Measurements from ENCODE around the gene NAA80.
"Not testable (repeated sequence)": the region's sequence is repeated elsewhere in the genome, so short reads cannot be mapped to it uniquely, and the experiment has no call there.

The NAA80 gene

DNA sequence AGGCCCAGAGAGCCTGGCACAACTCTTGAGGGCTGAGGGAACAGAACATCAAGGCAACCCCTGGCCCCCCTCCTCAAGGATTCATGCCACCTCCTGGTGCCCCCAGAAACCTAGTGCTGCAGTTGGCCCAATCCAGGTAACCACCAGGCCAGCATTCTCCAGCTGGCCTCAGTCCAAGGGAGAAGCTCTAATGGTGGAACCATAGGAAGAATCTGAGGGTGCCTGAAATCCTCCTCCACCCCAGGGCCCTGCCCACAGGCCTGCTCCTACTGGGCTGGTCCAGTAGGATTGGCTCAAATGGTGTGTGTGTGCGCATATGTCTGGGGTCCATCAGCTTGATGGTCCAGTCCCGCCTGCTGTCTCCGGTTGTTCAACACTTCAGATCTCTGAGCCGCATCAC, 15.6 kb upstream of the NAA80 start:
- no peak overlapping the region for H3K27ac ChIP-seq (ENCODE audit: low read depth in 2 of 2, low read length in 2 of 2)
- H3K4me1 ChIP-seq (ENCODE audit: control insufficient read depth in 2 of 2, insufficient read depth in 2 of 2, low read length in 2 of 2): peaks cover 36 to 39% of the 10 kb centered on the region in 2 donors
- peaks cover 2 to 8% of the 10 kb centered on the region in 2 donors for H3K36me3 ChIP-seq (ENCODE audit: control insufficient read depth in 2 of 2, insufficient read depth in 2 of 2, low read length in 2 of 2)
- H3K27me3 ChIP-seq (ENCODE audit: control insufficient read depth in 2 of 2, insufficient read depth in 2 of 2, low read length in 2 of 2): no peaks in the 10 kb centered on the region
- H3K9me3 ChIP-seq (ENCODE audit: control insufficient read depth in 2 of 2, low read length in 2 of 2): no peaks in the 10 kb centered on the region
- H3K4me3 ChIP-seq (ENCODE audit: low read length in 2 of 2): no peak overlapping the region
- H3K9ac ChIP-seq (ENCODE audit: low read depth in 1 of 2, low read length in 2 of 2): no peak overlapping the region

DNA sequence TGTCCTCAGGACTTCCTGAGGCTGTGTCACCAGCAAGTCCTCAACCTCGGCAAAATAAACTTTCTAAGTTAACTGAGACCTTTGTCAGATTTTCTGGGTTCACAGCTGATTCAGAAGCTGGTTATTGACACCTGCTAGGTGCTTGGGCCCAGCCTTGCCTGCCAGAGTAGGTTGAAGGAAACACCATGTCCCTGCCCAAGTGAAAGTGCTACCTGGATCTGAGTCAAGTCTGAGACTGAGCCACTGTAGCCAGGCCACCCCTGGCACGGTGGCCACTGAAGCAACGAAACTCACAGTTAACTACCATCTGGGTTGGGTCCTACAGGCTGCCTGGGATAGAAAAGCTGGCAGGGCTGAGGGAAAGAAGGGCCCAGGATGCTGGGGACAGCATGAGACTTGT, 15.1 kb upstream of the NAA80 start:
- Histone ChIP-seq H3K27me3 (ENCODE audit: control insufficient read depth in 2 of 2, insufficient read depth in 2 of 2, low read length in 2 of 2) (no peaks in the 10 kb centered on the region), H3K36me3 (ENCODE audit: control insufficient read depth in 2 of 2, insufficient read depth in 2 of 2, low read length in 2 of 2) (peaks cover 2 to 3% of the 10 kb centered on the region in 2 donors), H3K9me3 (ENCODE audit: control insufficient read depth in 2 of 2, low read length in 2 of 2) (no peaks in the 10 kb centered on the region), H3K9ac (ENCODE audit: low read depth in 1 of 2, low read length in 2 of 2) (no peak overlapping the region), H3K4me3 (ENCODE audit: low read length in 2 of 2) (no peak overlapping the region), H3K4me1 (ENCODE audit: control insufficient read depth in 2 of 2, insufficient read depth in 2 of 2, low read length in 2 of 2) (peaks cover 31 to 35% of the 10 kb centered on the region in 2 donors), H3K27ac (ENCODE audit: low read depth in 2 of 2, low read length in 2 of 2) (no peak overlapping the region)

DNA sequence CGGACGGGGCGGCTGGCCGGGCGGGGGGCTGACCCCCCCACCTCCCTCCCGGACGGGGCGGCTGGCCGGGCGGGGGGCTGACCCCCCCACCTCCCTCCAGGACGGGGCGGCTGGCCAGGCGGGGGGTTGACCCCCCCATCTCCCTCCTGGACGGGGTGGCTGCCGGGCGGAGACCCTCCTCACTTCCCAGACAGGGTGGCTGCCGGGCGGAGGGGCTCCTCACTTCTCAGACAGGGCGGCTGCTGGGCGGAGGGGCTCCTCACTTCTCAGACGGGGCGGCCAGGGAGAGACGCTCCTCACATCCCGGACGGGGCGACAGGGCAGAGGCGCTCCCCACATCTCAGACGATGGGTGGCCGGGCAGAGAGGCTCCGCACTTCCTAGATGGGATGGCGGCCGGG, 12.8 kb upstream of the NAA80 start:
- not testable (repeated sequence) for H3K36me3 ChIP-seq (ENCODE audit: control insufficient read depth in 2 of 2, insufficient read depth in 2 of 2, low read length in 2 of 2); H3K27ac ChIP-seq (ENCODE audit: low read depth in 2 of 2, low read length in 2 of 2); H3K4me3 ChIP-seq (ENCODE audit: low read length in 2 of 2); H3K27me3 ChIP-seq (ENCODE audit: control insufficient read depth in 2 of 2, insufficient read depth in 2 of 2, low read length in 2 of 2); H3K9ac ChIP-seq (ENCODE audit: low read depth in 1 of 2, low read length in 2 of 2); H3K9me3 ChIP-seq (ENCODE audit: control insufficient read depth in 2 of 2, low read length in 2 of 2)
- peaks cover 9 to 12% of the 10 kb centered on the region in 2 donors for H3K4me1 ChIP-seq (ENCODE audit: control insufficient read depth in 2 of 2, insufficient read depth in 2 of 2, low read length in 2 of 2)

DNA sequence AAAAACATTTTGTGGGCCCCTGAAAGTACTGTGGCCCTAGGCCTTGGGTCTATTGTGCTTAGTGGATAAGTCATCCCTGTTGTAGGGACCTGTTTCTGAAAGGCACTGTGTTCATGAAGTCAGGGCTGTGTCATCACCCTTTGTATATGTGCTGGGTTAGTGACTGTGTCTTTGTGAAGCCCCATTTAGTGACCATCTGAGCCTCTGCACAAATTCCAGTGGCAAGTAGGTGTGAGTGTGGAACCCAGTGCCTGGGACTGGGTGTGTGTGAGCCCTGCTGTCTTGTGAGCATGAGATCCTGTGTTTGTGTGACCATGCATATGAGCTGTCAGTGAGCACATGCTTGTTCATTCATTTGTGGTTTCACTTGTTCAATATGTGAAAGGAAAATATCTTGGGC, 5.4 kb upstream of the NAA80 start:
- H3K27me3 ChIP-seq (ENCODE audit: control insufficient read depth in 2 of 2, insufficient read depth in 2 of 2, low read length in 2 of 2): no peaks in the 10 kb centered on the region
- H3K9me3 ChIP-seq (ENCODE audit: control insufficient read depth in 2 of 2, low read length in 2 of 2): no peaks in the 10 kb centered on the region
- no peak overlapping the region for H3K27ac ChIP-seq (ENCODE audit: low read depth in 2 of 2, low read length in 2 of 2)
- H3K9ac ChIP-seq (ENCODE audit: low read depth in 1 of 2, low read length in 2 of 2): no peak overlapping the region
- H3K4me3 ChIP-seq (ENCODE audit: low read length in 2 of 2): no peak overlapping the region
- H3K4me1 ChIP-seq (ENCODE audit: control insufficient read depth in 2 of 2, insufficient read depth in 2 of 2, low read length in 2 of 2): peaks cover 16 to 21% of the 10 kb centered on the region in 2 donors
- no peaks in the 10 kb centered on the region for H3K36me3 ChIP-seq (ENCODE audit: control insufficient read depth in 2 of 2, insufficient read depth in 2 of 2, low read length in 2 of 2)

DNA sequence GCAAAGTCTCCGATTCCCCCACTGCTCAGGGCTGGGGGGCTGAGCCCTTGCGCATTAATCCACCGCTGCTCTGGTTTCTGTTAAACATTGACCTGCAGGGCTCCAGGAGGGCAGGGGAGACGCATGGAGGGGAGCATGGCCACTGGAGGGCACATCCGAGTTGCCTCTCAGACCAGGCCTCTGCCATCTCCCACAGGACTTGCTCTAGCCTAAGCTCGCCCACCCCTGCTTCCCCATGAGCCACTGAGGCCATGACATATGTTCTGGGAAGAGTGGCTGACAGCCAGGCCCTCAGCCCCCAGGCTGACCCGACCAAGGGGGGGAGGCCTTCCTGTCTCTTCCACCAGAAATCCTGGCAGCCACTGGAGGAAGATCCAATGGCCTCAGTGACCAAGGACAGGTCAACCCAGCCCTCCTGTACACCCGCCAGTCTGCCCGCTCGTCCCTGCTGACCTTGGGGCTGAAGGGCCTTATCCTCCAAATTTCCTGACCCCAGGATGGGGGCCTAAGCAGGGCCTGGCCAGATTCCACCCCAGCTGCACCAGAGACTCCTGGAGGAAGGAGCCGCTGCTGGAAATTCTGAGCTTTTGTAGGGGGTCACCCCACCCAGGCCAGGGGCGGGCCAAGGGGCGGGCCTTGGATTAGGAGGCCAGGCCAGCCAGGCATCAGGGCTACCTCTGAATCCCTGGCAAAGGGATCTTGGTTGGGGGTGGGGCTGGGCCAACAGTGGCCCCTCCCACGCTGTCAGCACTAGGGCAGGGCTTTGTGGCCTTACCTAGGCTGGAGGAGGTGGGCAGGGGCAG, 4.0 kb upstream of the NAA80 start, which contains the start of gene HYAL1:
HYAL1 (minus strand) TSS at position 562 of the 803 bp plus-strand sequence. CDS start 618 bp downstream, outside the sequence.
- Histone ChIP-seq H3K4me3 (ENCODE audit: low read length in 2 of 2) (no peak within 1 kb of the TSS), H3K27me3 (ENCODE audit: control insufficient read depth in 2 of 2, insufficient read depth in 2 of 2, low read length in 2 of 2) (no peaks in the 10 kb centered on the region), H3K36me3 (ENCODE audit: control insufficient read depth in 2 of 2, insufficient read depth in 2 of 2, low read length in 2 of 2) (no peaks in the 10 kb centered on the region), H3K4me1 (ENCODE audit: control insufficient read depth in 2 of 2, insufficient read depth in 2 of 2, low read length in 2 of 2) (peaks cover 25 to 31% of the 10 kb centered on the region in 2 donors), H3K9ac (ENCODE audit: low read depth in 1 of 2, low read length in 2 of 2) (peak within 1 kb of the TSS in 1 of 2 donors; percentile 61), H3K27ac (ENCODE audit: low read depth in 2 of 2, low read length in 2 of 2) (peak within 1 kb of the TSS; percentile 19 to 58), H3K9me3 (ENCODE audit: control insufficient read depth in 2 of 2, low read length in 2 of 2) (no peaks in the 10 kb centered on the region)

DNA sequence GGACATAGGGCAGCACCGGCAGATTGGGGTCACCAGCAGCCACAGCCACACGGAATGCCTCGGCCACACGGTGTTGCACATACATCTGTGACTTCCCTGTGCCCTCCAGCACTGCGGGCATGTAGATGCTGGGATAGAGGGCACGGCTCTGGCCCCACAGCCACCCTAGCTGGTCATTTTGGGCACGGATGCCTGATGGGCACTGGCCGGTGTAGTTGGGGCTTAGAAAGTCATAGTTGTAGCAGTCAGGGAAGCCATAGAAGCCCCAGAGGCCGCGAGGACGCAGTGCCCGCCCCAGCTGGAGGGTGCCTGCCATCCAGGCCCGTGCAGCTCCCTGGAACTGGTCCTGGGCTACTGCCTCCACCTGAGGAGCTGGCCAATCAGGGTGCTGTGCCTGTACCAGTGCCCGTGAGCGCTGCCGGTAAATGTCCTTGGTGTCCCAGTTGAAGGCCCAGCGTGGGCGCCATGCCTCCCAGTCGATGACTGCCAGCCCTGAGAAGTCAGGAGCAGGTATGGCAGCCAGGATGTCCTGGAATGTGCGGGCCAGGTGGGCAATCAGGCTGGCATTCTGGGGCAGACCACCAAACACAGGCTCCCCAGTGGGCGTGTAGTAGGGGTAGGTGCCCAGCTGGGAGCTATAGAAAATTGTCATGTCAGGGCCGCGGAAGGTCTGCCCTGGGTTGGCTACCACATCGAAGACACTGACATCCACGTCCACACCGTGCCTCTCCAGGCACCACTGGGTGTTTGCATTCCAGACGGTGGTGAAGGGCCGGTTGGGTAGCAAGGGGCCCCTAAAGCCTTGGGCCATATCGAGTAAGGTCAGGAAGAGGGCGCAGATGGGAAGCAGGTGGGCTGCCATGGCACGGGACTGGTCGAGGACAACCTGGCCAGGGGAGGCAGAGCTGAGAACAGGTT, 3.1 kb upstream of the NAA80 start:
- peak overlapping the region in 1 of 2 donors; percentile 19 for H3K27ac ChIP-seq (ENCODE audit: low read depth in 2 of 2, low read length in 2 of 2)
- H3K27me3 ChIP-seq (ENCODE audit: control insufficient read depth in 2 of 2, insufficient read depth in 2 of 2, low read length in 2 of 2): no peaks in the 10 kb centered on the region
- H3K9ac ChIP-seq (ENCODE audit: low read depth in 1 of 2, low read length in 2 of 2): no peak overlapping the region
- H3K4me3 ChIP-seq (ENCODE audit: low read length in 2 of 2): no peak overlapping the region
- no peaks in the 10 kb centered on the region for H3K36me3 ChIP-seq (ENCODE audit: control insufficient read depth in 2 of 2, insufficient read depth in 2 of 2, low read length in 2 of 2)
- H3K9me3 ChIP-seq (ENCODE audit: control insufficient read depth in 2 of 2, low read length in 2 of 2): no peaks in the 10 kb centered on the region
- H3K4me1 ChIP-seq (ENCODE audit: control insufficient read depth in 2 of 2, insufficient read depth in 2 of 2, low read length in 2 of 2): peaks cover 28 to 34% of the 10 kb centered on the region in 2 donors

DNA sequence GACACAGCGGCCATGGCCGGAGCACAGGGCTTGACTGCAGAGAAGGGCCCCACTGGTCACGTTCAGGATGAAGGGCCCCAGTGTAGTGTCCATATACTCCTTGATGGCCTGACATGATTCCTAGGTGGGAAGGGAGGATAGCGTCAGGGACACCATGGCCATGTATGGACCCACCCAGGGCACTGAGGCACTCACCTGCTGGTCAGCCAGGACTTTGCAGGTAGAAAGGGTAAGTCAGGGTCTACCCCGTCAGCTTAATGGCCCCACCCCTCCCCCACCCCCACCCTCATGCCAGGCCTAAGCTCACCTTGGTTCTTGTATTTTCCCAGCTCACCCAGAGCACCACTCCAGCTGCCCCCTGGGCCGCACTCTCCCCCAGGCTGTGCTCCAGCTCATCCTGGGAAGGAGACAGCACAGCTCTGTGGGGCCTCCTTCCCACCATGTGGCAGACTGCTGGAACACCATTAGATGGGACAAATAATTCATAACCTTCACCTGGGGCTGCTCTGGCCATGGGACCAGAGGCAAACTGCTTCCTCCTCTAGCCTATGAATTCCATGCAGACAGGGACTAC, 1.6 kb upstream of the NAA80 start:
- H3K9ac ChIP-seq (ENCODE audit: low read depth in 1 of 2, low read length in 2 of 2): peak overlapping the region; percentile 69 to 82
- peak overlapping the region; percentile 88 to 93 for H3K27ac ChIP-seq (ENCODE audit: low read depth in 2 of 2, low read length in 2 of 2)
- H3K9me3 ChIP-seq (ENCODE audit: control insufficient read depth in 2 of 2, low read length in 2 of 2): no peaks in the 10 kb centered on the region
- H3K4me3 ChIP-seq (ENCODE audit: low read length in 2 of 2): peak overlapping the region in 1 of 2 donors; percentile 66
- no peaks in the 10 kb centered on the region for H3K27me3 ChIP-seq (ENCODE audit: control insufficient read depth in 2 of 2, insufficient read depth in 2 of 2, low read length in 2 of 2)
- H3K4me1 ChIP-seq (ENCODE audit: control insufficient read depth in 2 of 2, insufficient read depth in 2 of 2, low read length in 2 of 2): peaks cover 28 to 34% of the 10 kb centered on the region in 2 donors
- H3K36me3 ChIP-seq (ENCODE audit: control insufficient read depth in 2 of 2, insufficient read depth in 2 of 2, low read length in 2 of 2): no peaks in the 10 kb centered on the region

DNA sequence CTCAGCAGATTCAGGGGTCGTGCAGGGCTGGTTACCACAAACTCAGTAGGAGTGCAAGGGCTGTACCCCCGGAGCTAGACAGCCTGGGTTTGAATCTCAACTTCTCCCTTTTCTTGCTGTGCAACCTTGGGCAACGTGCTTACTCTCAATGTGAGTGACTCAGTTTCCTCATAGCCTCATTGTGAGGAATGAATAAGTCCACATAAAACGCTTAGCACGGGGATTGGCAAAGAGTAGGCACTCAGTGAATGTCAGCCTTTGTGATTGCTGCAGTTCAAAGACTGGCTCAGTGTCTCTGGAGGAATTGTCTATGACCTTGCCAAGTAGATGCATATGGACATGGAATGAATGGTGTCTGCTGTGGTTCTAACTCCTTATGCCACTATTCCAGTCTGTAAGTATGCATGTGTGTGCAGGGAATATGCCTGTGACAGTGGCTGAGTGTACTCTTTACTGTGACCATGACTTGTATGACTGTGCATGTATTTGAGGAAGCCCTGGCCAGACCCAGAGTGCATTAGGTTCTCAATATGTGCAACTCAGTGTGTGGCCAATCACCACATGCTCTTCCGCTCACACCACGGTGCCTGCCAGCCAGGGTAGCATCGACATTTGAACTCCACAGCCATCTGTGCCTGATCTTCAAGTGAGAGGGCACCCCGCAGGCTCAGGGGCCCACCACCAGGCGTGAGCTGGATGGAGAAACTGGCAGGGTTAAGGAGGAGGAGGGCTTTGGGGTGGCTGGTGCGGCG, 900 bp upstream of the NAA80 start:
- peak overlapping the region; percentile 88 to 93 for H3K27ac ChIP-seq (ENCODE audit: low read depth in 2 of 2, low read length in 2 of 2)
- no peaks in the 10 kb centered on the region for H3K36me3 ChIP-seq (ENCODE audit: control insufficient read depth in 2 of 2, insufficient read depth in 2 of 2, low read length in 2 of 2)
- peaks cover 28 to 34% of the 10 kb centered on the region in 2 donors for H3K4me1 ChIP-seq (ENCODE audit: control insufficient read depth in 2 of 2, insufficient read depth in 2 of 2, low read length in 2 of 2)
- peak overlapping the region; percentile 66 to 70 for H3K4me3 ChIP-seq (ENCODE audit: low read length in 2 of 2)
- H3K9ac ChIP-seq (ENCODE audit: low read depth in 1 of 2, low read length in 2 of 2): peak overlapping the region; percentile 69 to 82
- no peaks in the 10 kb centered on the region for H3K27me3 ChIP-seq (ENCODE audit: control insufficient read depth in 2 of 2, insufficient read depth in 2 of 2, low read length in 2 of 2)
- no peaks in the 10 kb centered on the region for H3K9me3 ChIP-seq (ENCODE audit: control insufficient read depth in 2 of 2, low read length in 2 of 2)

DNA sequence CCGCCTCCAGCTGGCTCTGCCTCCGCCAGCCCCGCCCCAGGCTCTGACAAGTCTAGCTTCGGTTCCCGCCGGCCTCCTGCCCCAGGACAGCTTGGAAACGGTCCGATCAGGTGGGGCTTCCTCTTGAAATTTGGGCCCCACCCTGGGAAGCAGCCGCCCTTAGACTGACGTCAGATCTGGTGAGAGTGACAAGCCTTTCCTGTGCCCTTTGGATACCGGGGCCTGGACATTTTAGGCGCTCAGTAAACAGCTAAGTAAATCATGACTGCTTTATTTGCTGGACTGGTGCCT, 378 bp upstream of the NAA80 start:
- H3K9ac ChIP-seq (ENCODE audit: low read depth in 1 of 2, low read length in 2 of 2): peak overlapping the region; percentile 69 to 82

More for the DNA sequence above, 378 bp upstream of the NAA80 start:
- peak overlapping the region; percentile 66 to 70 for H3K4me3 ChIP-seq (ENCODE audit: low read length in 2 of 2)
- no peaks in the 10 kb centered on the region for H3K36me3 ChIP-seq (ENCODE audit: control insufficient read depth in 2 of 2, insufficient read depth in 2 of 2, low read length in 2 of 2)
- H3K4me1 ChIP-seq (ENCODE audit: control insufficient read depth in 2 of 2, insufficient read depth in 2 of 2, low read length in 2 of 2): peaks cover 28 to 34% of the 10 kb centered on the region in 2 donors
- H3K9me3 ChIP-seq (ENCODE audit: control insufficient read depth in 2 of 2, low read length in 2 of 2): no peaks in the 10 kb centered on the region
- no peaks in the 10 kb centered on the region for H3K27me3 ChIP-seq (ENCODE audit: control insufficient read depth in 2 of 2, insufficient read depth in 2 of 2, low read length in 2 of 2)
- H3K27ac ChIP-seq (ENCODE audit: low read depth in 2 of 2, low read length in 2 of 2): peak overlapping the region; percentile 88 to 93

All from mucosa of rectum (tissue), 2 donors.